Breast epithelium (tissue), 3 donors: ENCODE measurements around the gene OR2A1.
"Not testable (repeated sequence)": the region's sequence is repeated elsewhere in the genome, so short reads cannot be mapped to it uniquely, and the experiment has no call there.

Experiments used
- POLR2A ChIP-seq: fragments of 450-650 bp; IDR thresholded peaks from one replicate; pipeline ENCODE4 v1.6.1; 2016; ENCODE audit warnings: antibody characterized with exemption, mild to moderate bottlenecking, moderate library complexity
- POLR2AphosphoS5 ChIP-seq, 3 donors: sonication (generic); formaldehyde crosslinking; IDR thresholded peaks; one replicate each; pipeline ENCODE4 v1.6.1; 2017; ENCODE audit warnings: antibody characterized with exemption in 3 of 3
- TF ChIP-seq, protein P1 (sequence below), 3 donors: fragments of 450-650 bp; IDR thresholded peaks; one replicate each; pipeline ENCODE4 v1.5.1; 2016 to 2017; ENCODE audit warnings: antibody characterized with exemption in 3 of 3, mild to moderate bottlenecking in 3 of 3, moderate library complexity in 3 of 3

DNA sequence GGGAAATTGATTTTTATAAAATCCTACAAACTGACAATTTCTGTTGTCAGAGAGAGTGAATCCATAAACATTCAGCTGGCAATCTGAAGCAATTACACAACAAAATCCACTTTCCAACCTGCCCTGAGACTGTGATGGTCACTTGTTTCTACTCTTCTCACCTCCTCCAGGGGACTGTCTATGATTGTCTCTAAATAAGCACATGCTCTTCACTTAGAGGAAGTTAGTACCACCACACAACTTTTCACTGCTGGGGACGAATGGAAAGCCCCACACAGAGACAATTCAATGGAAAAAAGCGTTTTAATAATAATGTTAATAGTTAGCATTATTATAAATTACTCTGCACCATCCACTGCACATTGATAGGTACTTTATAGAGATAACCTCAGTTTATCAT is 7.3 kb downstream of the OR2A1 start:
- TF ChIP-seq, protein P1, sequence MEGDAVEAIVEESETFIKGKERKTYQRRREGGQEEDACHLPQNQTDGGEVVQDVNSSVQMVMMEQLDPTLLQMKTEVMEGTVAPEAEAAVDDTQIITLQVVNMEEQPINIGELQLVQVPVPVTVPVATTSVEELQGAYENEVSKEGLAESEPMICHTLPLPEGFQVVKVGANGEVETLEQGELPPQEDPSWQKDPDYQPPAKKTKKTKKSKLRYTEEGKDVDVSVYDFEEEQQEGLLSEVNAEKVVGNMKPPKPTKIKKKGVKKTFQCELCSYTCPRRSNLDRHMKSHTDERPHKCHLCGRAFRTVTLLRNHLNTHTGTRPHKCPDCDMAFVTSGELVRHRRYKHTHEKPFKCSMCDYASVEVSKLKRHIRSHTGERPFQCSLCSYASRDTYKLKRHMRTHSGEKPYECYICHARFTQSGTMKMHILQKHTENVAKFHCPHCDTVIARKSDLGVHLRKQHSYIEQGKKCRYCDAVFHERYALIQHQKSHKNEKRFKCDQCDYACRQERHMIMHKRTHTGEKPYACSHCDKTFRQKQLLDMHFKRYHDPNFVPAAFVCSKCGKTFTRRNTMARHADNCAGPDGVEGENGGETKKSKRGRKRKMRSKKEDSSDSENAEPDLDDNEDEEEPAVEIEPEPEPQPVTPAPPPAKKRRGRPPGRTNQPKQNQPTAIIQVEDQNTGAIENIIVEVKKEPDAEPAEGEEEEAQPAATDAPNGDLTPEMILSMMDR (IDR thresholded peaks at IDR 0.05): not testable (repeated sequence)
- TF ChIP-seq POLR2AphosphoS5 (IDR thresholded peaks at IDR 0.05); POLR2A: not testable (repeated sequence)
